Kidney epithelial cell (primary cell): ENCODE data around the gene NKTR. TPM values are rescaled to one million over a fixed set of nuclear protein-coding genes. Genes with fewer than 3 reads are reported as not detected.

Experiments used
- DNase-seq: peaks from one replicate; pipeline ENCODE4 v3.0.0-alpha.2; 2010; ENCODE audit warnings: low read depth
- H3K27me3 ChIP-seq: 2 replicates; pipeline ENCODE4 v1.6.0; 2011; ENCODE audit warnings: low read length; ENCODE audit not compliant: control insufficient read depth, insufficient read depth
- H3K36me3 ChIP-seq: 2 replicates; pipeline ENCODE4 v1.5.1; 2011; ENCODE audit warnings: low read length; ENCODE audit not compliant: control insufficient read depth, insufficient read depth
- H3K4me3 ChIP-seq: 2 replicates; pipeline ENCODE4 v1.5.1; 2011; ENCODE audit warnings: low read depth, mild to moderate bottlenecking, control low read depth, low read length
- CTCF ChIP-seq: IDR thresholded peaks from 2 replicates; pipeline ENCODE4 v1.5.1; 2011; ENCODE audit warnings: mild to moderate bottlenecking, moderate library complexity, low read length, control low read depth, inconsistent platforms; ENCODE audit not compliant: insufficient read depth, poor library complexity, severe bottlenecking
- total RNA-seq: library from RNA; depleted of rRNA; stranded (reverse); fragments of >200 nt; gene quantifications from 2 replicates; pipeline ENCODE4 v1.2.3, GENCODE V29; 2015

NKTR gene
- total RNA-seq, 1 donor from 2014 or later = 29.8 TPM

GRCh38 chr3:42670670-42671069 lies 70.2 kb downstream of the NKTR start:
- TF ChIP-seq CTCF = no peak
- Histone ChIP-seq H3K36me3 (no peaks in the 10 kb centered on the region), H3K27me3 (peaks cover 3% of the 10 kb centered on the region), H3K4me3 (no peak overlapping the region)
- DNase-seq = no peak

- H3K27me3 ChIP-seq = peaks cover 3% of the 10 kb centered on the region
Observed at GRCh38 chr3:42672515-42672914, 72.0 kb downstream of the NKTR start.

GRCh38 chr3:42673082-42673481 lies 72.6 kb downstream of the NKTR start:
- TF ChIP-seq CTCF = no peak
- DNase-seq = no peak
- H3K27me3 ChIP-seq = peaks cover 1% of the 10 kb centered on the region
- H3K36me3 ChIP-seq = no peaks in the 10 kb centered on the region
- no peak overlapping the region for H3K4me3 ChIP-seq

More at GRCh38 chr3:42672515-42672914, 72.0 kb downstream of the NKTR start:
- TF ChIP-seq CTCF = no peak
- H3K36me3 ChIP-seq = no peaks in the 10 kb centered on the region
- DNase-seq = no peak
- H3K4me3 ChIP-seq = no peak overlapping the region

- TF ChIP-seq CTCF = no peak
- no peak overlapping the region for H3K4me3 ChIP-seq
- DNase-seq = no peak
Observed at GRCh38 chr3:42674146-42674545, 73.7 kb downstream of the NKTR start.

GRCh38 chr3:42675909-42676308 lies 75.4 kb downstream of the NKTR start:
- DNase-seq = no peak
- H3K27me3 ChIP-seq = no peaks in the 10 kb centered on the region
- H3K36me3 ChIP-seq = no peaks in the 10 kb centered on the region

More at GRCh38 chr3:42674146-42674545, 73.7 kb downstream of the NKTR start:
- no peaks in the 10 kb centered on the region for H3K27me3 ChIP-seq
- no peaks in the 10 kb centered on the region for H3K36me3 ChIP-seq

More at GRCh38 chr3:42675909-42676308, 75.4 kb downstream of the NKTR start:
- no peak for TF ChIP-seq CTCF
- no peak overlapping the region for H3K4me3 ChIP-seq
